ENCODE results near the gene TSHZ2. TPM values are rescaled to one million over a fixed set of nuclear protein-coding genes. Genes with fewer than 3 reads are reported as not detected.

The TSHZ2 gene
- total and polyA plus RNA-seq, 2 of the 4 experiments (the other 2 are of a cell fraction), result under 0.01 to 0.02 TPM

GRCh38 chr20:53048387-53048786, 76.2 kb downstream of the TSHZ2 start:
- no peaks in the 10 kb centered on the region for H3K36me3 ChIP-seq (ENCODE audit: control insufficient read depth, insufficient read depth, low read length)
- no peaks in the 10 kb centered on the region for H3K9me1 ChIP-seq (ENCODE audit: insufficient read depth, low read length)
- no peak overlapping the region for H3K4ac ChIP-seq (ENCODE audit: low read depth, low read length)
- no peaks in the 10 kb centered on the region for H4K20me1 ChIP-seq (ENCODE audit: insufficient read depth, low read length)
- H3K79me1 ChIP-seq (ENCODE audit: low read depth in 1 of 2, low read length in 2 of 2), result no peaks in the 10 kb centered on the region
- H3K27ac ChIP-seq (ENCODE audit: insufficient read depth, low read length), result no peak overlapping the region
- in situ Hi-C loops (cut with MboI; ENCODE audit: low sequenced_read_pairs), result no loop called here
- H2AK5ac ChIP-seq (ENCODE audit: low read depth, low read length), result no peak overlapping the region
- H3K4me2 ChIP-seq (ENCODE audit: low read depth, low read length), result no peak overlapping the region
- H4K91ac ChIP-seq (ENCODE audit: insufficient read depth, low read depth, low read length), result no peak overlapping the region
- no peak overlapping the region for H3K14ac ChIP-seq (replicated peaks; ENCODE audit: low read depth, low read length)
- no peak overlapping the region for H2BK15ac ChIP-seq (ENCODE audit: low read depth, low read length)
- H4K8ac ChIP-seq (ENCODE audit: low read depth in 2 of 2, low read length in 2 of 2), result no peak overlapping the region
- no peak overlapping the region for H3K9ac ChIP-seq (ENCODE audit: low read depth, low read length)
- no CpG with 5 or more reads among the region's 7 CpGs for WGBS, 2 experiments (ENCODE audit: extremely low coverage in 2 of 2, insufficient read length in 1 of 2)
- no peak overlapping the region for H2BK120ac ChIP-seq (ENCODE audit: low read depth, low read length)
- H3K4me1 ChIP-seq (ENCODE audit: control insufficient read depth, insufficient read depth, low read length), result no peaks in the 10 kb centered on the region
- ATAC-seq (ENCODE audit: low read depth) (no peak), DNase-seq (no peak)
- BruUV-seq (replicated peaks), result no TSS peak
- no peak overlapping the region for H2AFZ ChIP-seq (replicated peaks; ENCODE audit: low read length, poor library complexity)
- H2BK5ac ChIP-seq (ENCODE audit: low read depth, low read length, poor library complexity, severe bottlenecking), result no peak overlapping the region
- H4K5ac ChIP-seq (ENCODE audit: low read depth, low read length), result no peak overlapping the region
- no peak overlapping the region for H3K23ac ChIP-seq (ENCODE audit: low read depth, low read length)
- H2AK9ac ChIP-seq (replicated peaks; ENCODE audit: low read depth, low read length, poor library complexity), result no peak overlapping the region
- peaks cover 3% of the 10 kb centered on the region; the same call in 1 of the 2 replicates for H3K9me3 ChIP-seq (ENCODE audit: control insufficient read depth, insufficient read depth, low read length)
- ChIA-PET POLR2A (ENCODE audit: unreplicated experiment) (no interaction called here), CTCF (no interaction called here)
- no peak for TF ChIP-seq POLR2A (IDR thresholded peaks at IDR 0.05; ENCODE audit: low read depth, low read length)
- TF ChIP-seq CEBPB (IDR thresholded peaks at IDR 0.05; ENCODE audit: low read depth, low read length), result no peak
- no peak for TF ChIP-seq ELK1 (IDR thresholded peaks at IDR 0.05; ENCODE audit: borderline replicate concordance, low read depth, low read length)
- TF ChIP-seq NFE2L2 (IDR thresholded peaks at IDR 0.05; ENCODE audit: low read depth, low read length), result no peak
- TF ChIP-seq CTCF (conservative IDR thresholded peaks at IDR 0.05; ENCODE audit: low read depth, low read length), result no peak
- no peak for TF ChIP-seq MAZ (IDR thresholded peaks at IDR 0.05; ENCODE audit: borderline replicate concordance, low read depth, low read length)
- no peak for TF ChIP-seq BHLHE40 (IDR thresholded peaks at IDR 0.05; ENCODE audit: low read depth, low read length)
- no peak for TF ChIP-seq RCOR1 (IDR thresholded peaks at IDR 0.05; ENCODE audit: insufficient replicate concordance, low read length)
- no peak for TF ChIP-seq SMC3 (IDR thresholded peaks at IDR 0.05; ENCODE audit: low read depth, low read length)
- TF ChIP-seq, protein P1, sequence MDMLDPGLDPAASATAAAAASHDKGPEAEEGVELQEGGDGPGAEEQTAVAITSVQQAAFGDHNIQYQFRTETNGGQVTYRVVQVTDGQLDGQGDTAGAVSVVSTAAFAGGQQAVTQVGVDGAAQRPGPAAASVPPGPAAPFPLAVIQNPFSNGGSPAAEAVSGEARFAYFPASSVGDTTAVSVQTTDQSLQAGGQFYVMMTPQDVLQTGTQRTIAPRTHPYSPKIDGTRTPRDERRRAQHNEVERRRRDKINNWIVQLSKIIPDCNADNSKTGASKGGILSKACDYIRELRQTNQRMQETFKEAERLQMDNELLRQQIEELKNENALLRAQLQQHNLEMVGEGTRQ (IDR thresholded peaks at IDR 0.05; ENCODE audit: low read depth, low read length), result no peak
- TF ChIP-seq RFX5 (IDR thresholded peaks at IDR 0.05; ENCODE audit: low read depth, low read length), result no peak
- TF ChIP-seq CHD1 (IDR thresholded peaks at IDR 0.05; ENCODE audit: low read depth, low read length), result no peak
- dilution Hi-C loops (cut with HindIII; ENCODE audit: low sequenced_read_pairs, unreplicated experiment), result no loop called here
- H3K56ac ChIP-seq (ENCODE audit: extremely low read depth, insufficient read depth, low read length), result no peak overlapping the region
- no peak overlapping the region for H2BK20ac ChIP-seq (ENCODE audit: low read depth, low read length)
- H3K4me3 ChIP-seq (ENCODE audit: insufficient read depth, low read depth, low read length), result no peak overlapping the region
- no peak overlapping the region for H3K18ac ChIP-seq (ENCODE audit: low read depth, low read length)
- no peaks in the 10 kb centered on the region for H3K27me3 ChIP-seq (ENCODE audit: control insufficient read depth, insufficient read depth, low read length)
- intact Hi-C loops (cut with micrococcal nuclease), result no loop called here

All from IMR-90 (cell line).